Duodenal mucosa (tissue), 2 donors: Measurements from ENCODE around the gene TELO2.

Experiments
- H3K27ac ChIP-seq: one replicate; pipeline ENCODE4 v1.7.0; 2013; ENCODE audit warnings: low read depth, low read length
- H3K27me3 ChIP-seq, 2 donors: one replicate each; pipeline ENCODE4 v1.7.0; 2013; ENCODE audit warnings: low read length in 2 of 2, control low read depth in 1 of 2; ENCODE audit not compliant: insufficient read depth in 2 of 2, control insufficient read depth in 1 of 2
- H3K36me3 ChIP-seq, 2 donors: one replicate each; pipeline ENCODE4 v1.7.0; 2013; ENCODE audit warnings: low read length in 2 of 2, control low read depth in 1 of 2; ENCODE audit not compliant: insufficient read depth in 2 of 2, control insufficient read depth in 1 of 2
- H3K4me1 ChIP-seq, 2 donors: one replicate each; pipeline ENCODE4 v1.7.0; 2013; ENCODE audit warnings: low read length in 2 of 2, control low read depth in 1 of 2; ENCODE audit not compliant: insufficient read depth in 2 of 2, control insufficient read depth in 1 of 2
- H3K4me3 ChIP-seq, 2 donors: one replicate each; pipeline ENCODE4 v1.7.0; 2013; ENCODE audit warnings: low read length in 2 of 2, low read depth in 1 of 2
- H3K9ac ChIP-seq, 2 donors: one replicate each; pipeline ENCODE4 v1.7.0; 2013; ENCODE audit warnings: low read length in 2 of 2, low read depth in 1 of 2
- H3K9me3 ChIP-seq, 2 donors: one replicate each; pipeline ENCODE4 v1.7.0; 2013; ENCODE audit warnings: low read length in 2 of 2, control low read depth in 1 of 2; ENCODE audit not compliant: control insufficient read depth in 1 of 2

The TELO2 gene

GRCh38 chr16:1457489-1458245 lies 35.5 kb upstream of the TELO2 start:
- Histone ChIP-seq H3K9ac (no peak overlapping the region), H3K4me3 (no peak overlapping the region), H3K9me3 (no peaks in the 10 kb centered on the region), H3K4me1 (no peaks in the 10 kb centered on the region), H3K27me3 (no peaks in the 10 kb centered on the region), H3K36me3 (peaks cover 19 to 51% of the 10 kb centered on the region in 2 donors), H3K27ac (no peak overlapping the region)

- H3K9ac ChIP-seq = no peak overlapping the region
- H3K4me3 ChIP-seq = no peak overlapping the region
- H3K36me3 ChIP-seq = peaks cover 17 to 45% of the 10 kb centered on the region in 2 donors
- no peaks in the 10 kb centered on the region for H3K4me1 ChIP-seq
- no peak overlapping the region for H3K27ac ChIP-seq
- H3K27me3 ChIP-seq = no peaks in the 10 kb centered on the region
- H3K9me3 ChIP-seq = no peaks in the 10 kb centered on the region
Observed at GRCh38 chr16:1458336-1458976, 34.7 kb upstream of the TELO2 start.

GRCh38 chr16:1458977-1459341 lies 34.2 kb upstream of the TELO2 start:
- Histone ChIP-seq H3K4me3 (no peak overlapping the region), H3K36me3 (peaks cover 14 to 40% of the 10 kb centered on the region in 2 donors), H3K27ac (no peak overlapping the region)

GRCh38 chr16:1459967-1460366 lies 33.2 kb upstream of the TELO2 start:
- Histone ChIP-seq H3K27ac (no peak overlapping the region), H3K9ac (no peak overlapping the region), H3K4me1 (no peaks in the 10 kb centered on the region), H3K4me3 (no peak overlapping the region), H3K9me3 (no peaks in the 10 kb centered on the region), H3K36me3 (peaks cover 12 to 38% of the 10 kb centered on the region in 2 donors), H3K27me3 (no peaks in the 10 kb centered on the region)

More at GRCh38 chr16:1458977-1459341, 34.2 kb upstream of the TELO2 start:
- H3K27me3 ChIP-seq = no peaks in the 10 kb centered on the region
- no peaks in the 10 kb centered on the region for H3K4me1 ChIP-seq
- H3K9me3 ChIP-seq = no peaks in the 10 kb centered on the region
- H3K9ac ChIP-seq = no peak overlapping the region

GRCh38 chr16:1460602-1461138 lies 32.5 kb upstream of the TELO2 start:
- Histone ChIP-seq H3K4me1 (no peaks in the 10 kb centered on the region), H3K4me3 (no peak overlapping the region), H3K27me3 (no peaks in the 10 kb centered on the region), H3K9me3 (no peaks in the 10 kb centered on the region), H3K27ac (no peak overlapping the region), H3K36me3 (peaks cover 12 to 34% of the 10 kb centered on the region in 2 donors), H3K9ac (no peak overlapping the region)

GRCh38 chr16:1461146-1461545 lies 32.0 kb upstream of the TELO2 start:
- H3K27ac ChIP-seq = no peak overlapping the region
- H3K4me3 ChIP-seq = no peak overlapping the region
- no peaks in the 10 kb centered on the region for H3K4me1 ChIP-seq
- no peaks in the 10 kb centered on the region for H3K27me3 ChIP-seq
- no peaks in the 10 kb centered on the region for H3K9me3 ChIP-seq
- H3K9ac ChIP-seq = no peak overlapping the region
- H3K36me3 ChIP-seq = peaks cover 12 to 29% of the 10 kb centered on the region in 2 donors

- no peaks in the 10 kb centered on the region for H3K27me3 ChIP-seq
- no peak overlapping the region for H3K9ac ChIP-seq
- H3K36me3 ChIP-seq = peaks cover 4 to 19% of the 10 kb centered on the region in 2 donors
- H3K4me3 ChIP-seq = no peak overlapping the region
- H3K27ac ChIP-seq = no peak overlapping the region
- H3K4me1 ChIP-seq = no peaks in the 10 kb centered on the region
- no peaks in the 10 kb centered on the region for H3K9me3 ChIP-seq
Observed at GRCh38 chr16:1464196-1464893, 28.8 kb upstream of the TELO2 start.

GRCh38 chr16:1464894-1465566 lies 28.1 kb upstream of the TELO2 start:
- H3K4me1 ChIP-seq = no peaks in the 10 kb centered on the region
- no peak overlapping the region for H3K27ac ChIP-seq
- H3K4me3 ChIP-seq = no peak overlapping the region
- H3K9ac ChIP-seq = no peak overlapping the region
- peaks cover 4 to 18% of the 10 kb centered on the region in 2 donors for H3K36me3 ChIP-seq
- no peaks in the 10 kb centered on the region for H3K9me3 ChIP-seq
- no peaks in the 10 kb centered on the region for H3K27me3 ChIP-seq

- Histone ChIP-seq H3K27ac (no peak overlapping the region), H3K9ac (no peak overlapping the region), H3K4me1 (peaks cover 0 to 3% of the 10 kb centered on the region in 2 donors), H3K9me3 (no peaks in the 10 kb centered on the region), H3K27me3 (no peaks in the 10 kb centered on the region), H3K4me3 (no peak overlapping the region), H3K36me3 (peaks cover 4 to 13% of the 10 kb centered on the region in 2 donors)
Observed at GRCh38 chr16:1465567-1465915, 27.6 kb upstream of the TELO2 start.
